DMS153 (cell line): Measurements from ENCODE around the gene CCDC78.
"Not testable (repeated sequence)": the region's sequence is repeated elsewhere in the genome, so short reads cannot be mapped to it uniquely, and the experiment has no call there.

Source experiments
- DNase-seq: peaks from one replicate; lab custom pipeline; 2025; lab: John Stamatoyannopoulos, UW

Gene CCDC78

DNA sequence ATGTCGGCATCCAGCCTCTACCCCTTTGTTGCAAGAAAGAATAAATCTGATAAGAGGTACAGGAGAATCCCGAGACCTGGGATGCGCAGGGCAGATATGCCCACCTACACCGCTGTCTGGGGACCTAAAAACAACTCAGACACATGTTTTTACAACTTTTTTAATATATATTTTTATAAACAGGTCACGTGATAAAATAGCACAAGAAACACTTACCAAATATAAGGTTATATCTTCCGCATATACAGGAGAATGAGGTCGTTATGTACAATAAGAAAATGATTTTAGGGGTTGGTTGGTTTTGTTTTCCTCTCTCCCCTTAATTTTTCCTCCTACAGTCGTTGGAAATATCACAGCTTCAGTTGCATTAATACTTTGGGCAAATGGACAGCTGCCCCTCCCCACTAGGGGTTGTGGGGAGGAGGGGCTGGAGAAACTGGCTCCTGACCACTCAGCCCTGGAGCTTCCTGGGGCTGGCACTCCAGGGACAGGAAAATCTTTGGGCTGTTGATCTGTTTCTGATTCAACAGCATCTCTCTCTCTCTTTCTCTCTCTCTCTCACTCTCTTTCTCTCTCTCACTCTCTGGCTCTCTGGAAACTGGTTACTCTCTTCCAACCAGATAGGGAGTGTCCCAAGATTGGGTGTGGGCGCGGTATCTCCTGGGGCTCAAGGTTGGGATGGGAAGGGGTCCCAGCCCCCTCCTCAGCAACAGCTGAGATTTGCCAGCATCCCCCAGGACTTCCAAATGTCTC lies 33.7 kb downstream of the CCDC78 start:
- no peak for DNase-seq

DNA sequence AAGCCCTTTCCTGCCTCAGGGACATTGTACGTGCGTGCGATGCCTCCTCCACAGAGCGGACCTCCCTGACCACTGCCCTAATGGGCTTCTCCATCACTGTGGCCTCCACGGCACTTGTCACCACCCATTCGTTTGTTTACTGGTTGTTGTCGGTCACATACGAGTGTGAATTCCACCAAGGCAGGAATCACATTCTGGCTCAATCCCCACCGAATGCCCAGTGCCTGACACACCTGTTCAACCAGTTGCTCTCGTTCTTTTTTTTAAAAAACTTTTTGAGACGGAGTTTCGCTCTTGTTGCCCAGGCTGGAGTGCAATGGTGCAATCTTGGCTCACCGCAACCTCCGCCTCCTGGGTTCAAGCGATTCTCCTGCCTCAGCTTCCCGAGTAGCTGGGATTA lies 35.0 kb downstream of the CCDC78 start:
- not testable (repeated sequence) for DNase-seq

GRCh38 chr16:689175-689897 lies 36.9 kb downstream of the CCDC78 start:
- DNase-seq, result no peak

DNA sequence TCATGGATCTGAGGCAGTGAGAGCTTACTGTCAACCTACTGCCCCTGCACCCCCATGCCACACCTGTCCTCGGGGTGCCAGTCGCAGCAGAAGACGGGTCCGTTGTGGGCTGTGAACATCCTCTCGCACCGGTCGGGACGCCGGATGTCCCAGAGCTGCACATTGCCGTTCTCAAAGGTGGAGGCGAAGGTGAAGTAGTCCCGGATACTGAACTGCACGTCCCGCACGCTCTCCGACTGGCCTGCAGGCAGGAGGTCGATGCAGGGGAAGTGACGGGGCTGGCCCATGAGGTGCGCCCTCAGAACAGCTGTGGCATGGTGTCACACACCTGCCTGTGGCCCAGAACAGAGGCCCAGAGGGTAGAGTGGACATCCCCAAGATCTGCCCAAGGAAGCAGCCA lies 38.7 kb downstream of the CCDC78 start:
- DNase-seq, result no peak

DNA sequence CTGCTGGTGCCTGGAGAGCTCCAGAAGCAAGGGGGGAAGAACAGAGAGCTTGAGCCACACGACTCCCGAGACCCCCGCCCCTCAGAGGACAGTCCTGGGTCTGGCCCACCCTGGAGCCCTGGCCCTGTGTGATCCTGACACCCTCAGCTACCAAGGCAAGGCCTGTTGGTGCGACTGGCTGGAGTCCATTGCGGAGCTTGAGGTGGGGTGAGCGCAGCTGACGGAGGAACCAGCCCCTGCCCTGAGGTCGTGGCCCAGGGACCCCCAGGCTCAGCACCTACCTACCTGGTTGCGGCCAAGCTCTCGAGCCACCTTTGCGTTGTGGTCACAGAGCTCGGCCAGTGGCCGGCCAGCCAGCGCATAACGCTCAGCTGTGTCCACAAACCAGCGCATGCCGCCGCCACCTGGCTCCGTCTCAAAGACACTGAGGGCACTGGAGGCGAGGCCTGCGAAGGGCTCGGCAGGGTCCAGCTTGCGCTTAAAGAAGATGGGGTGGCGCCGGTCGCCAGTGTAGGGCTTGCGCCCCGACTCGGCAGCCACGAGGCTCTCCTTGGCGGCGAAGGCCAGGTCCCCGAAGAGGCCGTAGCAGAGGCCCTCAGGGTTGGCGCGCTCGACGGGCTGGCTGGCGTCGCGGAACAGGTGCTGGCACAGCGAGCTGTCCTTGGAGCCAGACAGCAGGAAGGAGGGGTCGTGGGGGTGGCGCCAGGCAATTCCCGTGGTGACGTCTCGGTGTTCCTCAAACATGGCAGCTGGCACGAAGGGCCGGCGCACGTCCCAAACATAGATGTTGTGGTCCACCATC lies 39.6 kb downstream of the CCDC78 start:
- no peak for DNase-seq

DNA sequence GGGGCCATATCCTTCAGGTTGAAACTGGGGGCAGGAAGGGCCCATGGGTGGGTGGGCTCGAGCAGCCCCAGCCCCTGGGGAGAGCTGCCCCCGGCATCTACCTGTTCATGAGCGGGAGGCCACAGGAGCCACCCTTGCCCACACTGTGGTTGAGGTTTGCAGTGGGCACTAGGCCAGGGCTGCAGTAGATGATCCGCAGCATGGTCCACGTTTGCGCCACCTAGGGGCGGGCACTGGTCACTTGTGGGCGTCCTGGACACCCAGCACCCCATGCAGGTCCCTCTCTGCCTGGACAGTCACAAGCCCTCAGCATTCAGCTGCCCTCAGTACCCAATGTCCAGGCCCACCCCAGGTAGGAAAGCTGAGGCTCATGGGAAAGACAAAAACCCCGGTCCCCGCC lies 40.3 kb downstream of the CCDC78 start:
- DNase-seq, result peak; percentile 49

DNA sequence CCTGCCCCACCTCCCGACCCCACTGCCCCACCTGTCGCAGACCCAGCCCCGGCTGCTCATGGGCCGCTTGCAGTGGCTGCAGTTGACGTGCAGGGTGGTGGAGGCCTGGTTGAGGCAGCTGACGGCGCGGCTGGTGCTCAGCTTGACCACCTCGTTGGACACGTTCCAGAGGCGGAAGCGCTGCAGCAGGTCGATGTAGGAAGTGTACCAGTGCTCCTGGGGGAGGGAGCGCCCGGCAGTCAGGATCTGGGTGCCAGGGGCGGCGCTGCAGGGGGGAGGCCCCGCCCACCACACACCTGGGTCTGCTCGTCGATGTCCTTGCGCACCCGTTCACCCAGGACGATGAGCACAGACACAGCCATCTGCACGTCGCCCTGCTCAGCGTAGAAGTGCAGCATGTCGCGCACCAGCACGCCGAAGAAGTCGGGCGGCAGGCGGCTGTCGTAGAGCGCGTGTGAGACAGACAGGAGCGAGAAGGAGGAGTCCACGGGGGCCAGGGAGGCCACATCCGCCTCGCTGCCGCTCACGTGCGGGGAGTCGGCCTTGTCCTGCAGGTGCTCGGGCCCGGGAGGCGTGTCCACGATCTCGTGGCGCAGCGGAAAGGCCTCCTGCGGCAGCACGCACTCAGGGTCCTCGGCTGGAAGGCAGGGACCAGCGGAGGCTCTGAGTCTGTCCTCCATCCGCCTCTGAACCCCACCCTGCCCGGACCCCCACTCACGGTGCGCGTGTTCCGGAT lies 41.1 kb downstream of the CCDC78 start:
- DNase-seq, result peak; percentile 86

- DNase-seq, result peak; percentile 96
Observed at GRCh38 chr16:684071-684794, 42.0 kb downstream of the CCDC78 start, which contains the start of gene JMJD8. Gene JMJD8, minus strand, starts transcription at chr16:684334. Its CDS starts 15 bp downstream, at chr16:684319.

DNA sequence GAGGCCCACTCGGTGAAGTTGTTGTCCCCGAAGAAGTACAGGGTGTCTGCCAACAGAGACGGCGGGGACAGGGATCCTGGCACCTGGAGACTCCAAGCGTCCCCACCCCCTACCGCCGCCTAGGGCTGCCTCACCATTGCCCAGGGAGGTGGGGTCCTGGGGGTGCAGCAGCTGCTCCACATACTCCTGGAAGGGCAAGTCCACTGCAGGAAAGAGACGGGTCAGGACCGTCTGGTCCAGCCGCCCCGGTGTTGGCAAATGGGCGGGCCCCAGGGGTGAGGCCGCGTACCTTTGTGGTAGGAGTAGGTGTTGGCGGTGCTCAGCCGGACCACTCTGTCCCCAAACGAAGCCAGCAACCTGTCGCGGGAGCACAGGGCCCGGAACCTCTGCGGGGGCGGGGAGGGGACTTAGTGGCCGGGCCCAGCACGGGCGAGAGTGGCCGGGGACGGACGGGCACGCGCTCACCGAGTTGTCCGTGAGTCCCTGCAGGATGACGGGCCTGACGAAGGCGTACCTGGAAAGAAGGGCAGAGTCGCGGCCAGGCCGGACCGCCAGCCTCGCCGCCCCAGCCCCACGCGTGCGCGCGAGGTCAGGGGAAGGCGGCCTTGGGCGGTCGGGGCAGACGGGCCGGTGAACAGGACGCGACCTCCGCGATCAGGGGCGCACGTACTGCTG lies 42.7 kb downstream of the CCDC78 start:
- no peak for DNase-seq

- DNase-seq, result no peak
Observed at GRCh38 chr16:682493-683395, 43.5 kb downstream of the CCDC78 start.

DNA sequence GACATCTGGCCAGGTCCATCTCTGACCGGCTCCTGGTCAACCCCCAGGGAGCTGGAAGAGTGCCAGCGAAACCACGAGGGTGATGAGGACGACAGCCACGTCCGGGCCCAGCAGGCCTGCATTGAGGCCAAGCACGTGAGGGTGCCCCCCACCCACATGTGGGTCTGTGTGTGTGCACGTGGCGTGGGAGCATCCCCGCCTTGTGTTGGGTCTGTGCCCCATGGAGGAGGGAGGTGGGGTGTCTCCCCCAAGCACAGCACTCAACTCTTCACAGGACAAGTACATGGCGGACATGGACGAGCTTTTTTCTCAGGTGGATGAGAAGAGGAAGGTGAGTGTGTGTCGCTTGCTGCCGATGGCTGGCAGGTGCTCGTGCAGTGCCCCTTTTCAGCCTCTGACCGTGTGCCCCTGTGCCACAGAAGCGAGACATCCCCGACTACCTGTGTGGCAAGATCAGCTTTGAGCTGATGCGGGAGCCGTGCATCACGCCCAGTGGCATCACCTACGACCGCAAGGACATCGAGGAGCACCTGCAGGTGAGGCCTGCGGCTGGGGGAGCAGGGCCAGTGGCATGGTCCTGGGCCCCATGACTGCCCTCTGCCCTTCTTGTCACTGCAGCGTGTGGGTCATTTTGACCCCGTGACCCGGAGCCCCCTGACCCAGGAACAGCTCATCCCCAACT lies 44.4 kb downstream of the CCDC78 start:
- no peak for DNase-seq

- DNase-seq, result no peak
Observed at GRCh38 chr16:680967-681745, 45.1 kb downstream of the CCDC78 start.

DNA sequence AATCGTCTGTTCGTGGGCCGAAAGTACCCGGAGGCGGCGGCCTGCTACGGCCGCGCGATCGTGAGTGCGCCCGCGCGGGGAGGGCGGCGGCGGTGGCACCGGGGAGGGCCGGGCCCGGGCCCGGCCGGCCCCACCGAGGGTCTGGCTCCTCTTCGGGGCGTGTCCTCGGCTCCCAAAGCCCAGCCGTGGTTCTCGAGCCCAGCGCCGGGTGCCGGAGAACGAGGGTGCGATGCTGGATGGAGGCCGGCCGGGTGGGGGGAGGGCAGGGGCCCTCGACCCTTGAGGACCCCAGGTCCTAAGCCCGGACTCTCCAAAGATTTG lies 45.7 kb downstream of the CCDC78 start:
- DNase-seq, result no peak

GRCh38 chr16:679814-680624 lies 46.2 kb downstream of the CCDC78 start, which contains the start of gene STUB1:
Gene STUB1, plus strand, starts transcription at chr16:680410. Its CDS starts 116 bp downstream, at chr16:680526.
- DNase-seq, result peak; percentile 56

DNA sequence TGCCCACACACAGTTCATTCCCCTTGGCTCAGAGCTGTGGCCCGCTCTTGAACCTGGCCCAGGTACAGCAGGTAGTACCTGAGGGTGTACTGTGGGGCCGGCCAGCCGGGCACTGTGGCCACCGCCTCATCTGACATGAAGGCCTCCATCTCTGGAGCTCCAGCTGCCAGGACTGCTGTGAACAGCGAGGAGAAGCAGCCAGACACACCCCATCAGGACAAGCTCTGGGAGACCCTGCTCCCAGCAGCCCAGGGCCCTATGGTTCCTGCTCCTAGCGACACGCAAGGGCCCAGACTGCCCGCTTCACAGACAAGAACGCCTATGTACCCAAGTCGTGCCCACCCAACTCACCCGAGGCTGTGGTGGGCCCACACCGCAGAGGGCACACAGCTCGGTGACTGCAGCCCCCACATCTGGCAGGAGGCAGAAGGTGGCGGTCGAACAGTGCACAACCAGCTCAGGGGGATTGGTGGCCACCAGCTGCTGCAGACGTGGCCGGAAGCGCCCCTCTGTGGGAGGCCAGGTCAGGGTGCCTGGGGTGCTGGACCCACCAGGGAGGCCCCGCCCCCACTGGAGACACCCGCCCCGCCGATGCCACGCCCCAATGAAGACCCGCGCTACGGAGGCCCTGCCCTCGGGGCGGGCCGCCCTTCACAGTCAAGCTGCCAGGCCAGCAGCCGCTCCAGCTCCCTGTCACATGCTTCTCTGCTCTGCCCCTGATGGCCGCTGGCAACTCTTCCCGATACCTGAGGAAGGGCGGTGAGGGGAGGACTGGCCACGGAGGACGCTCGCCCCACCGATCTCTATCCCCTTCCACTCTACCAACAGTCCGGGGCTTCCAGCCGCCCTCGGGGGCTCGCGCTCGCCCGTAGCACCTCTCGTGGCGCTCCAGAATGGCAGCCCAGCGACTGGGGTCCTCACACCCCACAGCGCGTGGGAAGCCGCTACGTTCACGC lies 47.1 kb downstream of the CCDC78 start:
- DNase-seq, result peak; percentile 72

DNA sequence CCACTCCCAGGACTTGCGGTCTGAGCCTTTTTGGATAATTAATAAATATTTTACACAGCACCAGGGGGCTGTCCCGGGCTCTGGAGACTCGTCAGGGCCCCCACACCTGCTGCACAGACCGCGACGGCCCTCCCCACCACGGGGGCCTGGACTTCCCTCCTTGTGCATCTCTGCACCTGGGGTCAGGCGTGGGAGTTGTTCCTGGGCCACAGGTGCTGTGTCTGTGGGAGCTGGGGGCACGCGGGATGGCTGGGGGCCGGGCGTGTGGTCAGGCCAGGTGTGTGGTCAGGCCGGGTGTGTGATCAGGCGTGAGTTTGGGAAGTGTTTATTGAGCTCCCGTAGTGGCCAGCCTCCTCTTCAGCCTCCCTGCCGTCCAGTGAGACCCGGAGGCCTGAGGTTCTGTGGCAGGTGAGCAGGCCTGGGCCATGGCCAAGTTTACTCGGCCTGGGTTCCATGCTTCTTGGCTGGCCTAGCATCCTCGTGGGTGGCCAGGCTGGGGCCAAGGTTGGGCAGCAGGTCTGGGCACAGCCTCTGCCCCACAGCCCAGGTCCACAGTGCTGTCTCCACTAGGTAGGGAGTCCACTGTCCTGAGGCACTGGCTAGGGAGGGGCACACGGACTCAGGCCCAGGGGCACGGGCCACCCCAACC lies 47.9 kb downstream of the CCDC78 start:
- DNase-seq, result no peak
